GM21390 (cell line): ENCODE measurements around the gene RCAN3.
A peak's percentile ranks its signal among the peaks of the same experiment; 100 is the strongest.
"Not testable (repeated sequence)": the region's sequence is repeated elsewhere in the genome, so short reads cannot be mapped to it uniquely, and the experiment has no call there.

Source experiments
- ATAC-seq: cut with Tn5 transposase; IDR thresholded peaks from one replicate; pipeline ENCODE4 v1.9.1; 2021; ENCODE audit not compliant: unreplicated experiment

RCAN3 gene

GRCh38 chr1:24508911-24509310 is 6.3 kb downstream of the RCAN3 start:
- no peak for ATAC-seq

DNA sequence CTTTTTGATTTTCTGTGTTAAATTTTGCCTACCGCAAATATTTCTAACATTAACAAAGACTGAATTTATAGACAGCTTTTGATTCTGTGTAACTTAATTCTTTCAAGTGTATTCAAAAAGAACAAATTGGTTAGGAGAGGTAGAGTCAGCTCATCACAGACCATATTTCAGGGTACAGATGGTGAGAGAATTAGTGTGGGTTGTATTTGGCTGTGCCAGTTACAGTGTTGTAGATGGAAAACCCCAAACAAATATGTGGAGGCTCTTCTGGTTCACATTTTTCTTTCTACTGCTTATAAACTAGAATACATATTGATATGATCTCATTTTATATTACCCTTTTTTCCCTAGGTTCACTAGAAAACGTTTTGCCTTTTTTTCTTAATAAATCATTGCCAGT is 11.1 kb downstream of the RCAN3 start:
- ATAC-seq, result no peak

DNA sequence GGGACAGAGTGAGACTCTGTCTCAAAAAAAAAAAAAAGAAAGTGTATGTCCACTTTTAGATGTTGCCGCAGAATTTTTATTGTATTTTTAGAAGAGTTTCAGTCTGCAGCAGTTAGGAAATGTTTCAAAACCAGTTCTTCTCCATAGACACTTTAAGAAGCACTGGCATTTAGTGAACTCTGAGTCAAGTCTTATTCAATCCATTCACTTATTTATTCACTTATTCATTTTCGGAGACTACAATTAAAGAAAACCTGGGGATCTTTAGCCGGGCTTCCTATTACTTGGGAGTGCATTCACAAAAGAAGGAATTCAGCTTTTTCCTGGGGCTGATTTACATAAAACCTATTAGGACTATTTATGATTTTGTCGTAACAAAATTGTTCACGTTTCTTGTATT is 12.3 kb downstream of the RCAN3 start:
- no peak for ATAC-seq

DNA sequence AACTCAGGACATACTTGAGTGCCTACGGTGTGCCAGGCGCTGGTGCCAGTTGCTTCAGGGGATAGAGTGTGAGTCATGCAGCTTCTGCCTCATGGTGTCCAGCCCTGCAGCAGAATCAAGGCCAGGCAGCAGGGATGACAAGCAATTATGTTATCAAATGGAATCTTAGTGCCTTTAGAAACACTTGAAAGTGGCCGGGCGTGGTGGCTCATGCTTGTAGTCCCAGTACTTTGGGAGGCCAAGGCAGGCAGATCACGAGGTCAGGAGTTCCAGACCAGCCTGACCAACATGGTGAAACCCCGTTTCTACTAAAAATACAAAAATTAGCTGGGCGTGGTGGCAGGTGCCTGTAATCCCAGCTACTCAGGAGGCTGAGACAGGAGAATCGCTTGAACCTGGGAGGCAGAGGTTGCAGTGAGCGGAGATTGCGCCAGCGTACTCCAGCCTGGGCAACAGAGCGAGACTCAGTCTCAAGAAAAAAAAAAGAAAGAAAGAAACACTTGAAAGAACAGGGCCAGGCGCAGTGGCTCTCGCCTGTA is 13.1 kb downstream of the RCAN3 start:
- ATAC-seq, result not testable (repeated sequence)

DNA sequence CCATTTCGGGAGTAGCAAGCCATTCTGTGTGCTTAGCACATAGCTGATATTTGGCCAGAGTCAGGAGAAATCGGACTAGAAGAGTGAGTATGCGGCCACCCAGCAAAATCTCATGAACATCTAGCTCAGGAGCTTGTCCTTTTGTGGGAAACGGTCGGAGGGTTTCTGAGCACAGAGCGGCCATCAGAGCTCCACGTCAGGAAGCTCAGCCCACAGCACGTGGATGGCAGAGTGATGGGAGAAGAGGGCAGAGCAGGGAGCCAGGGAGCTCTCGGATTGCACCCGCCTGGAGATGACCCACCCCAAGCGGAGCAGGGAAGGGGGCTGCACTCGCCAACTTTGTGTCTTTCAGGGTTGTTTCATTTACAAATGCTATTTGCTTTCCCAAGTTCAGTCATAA is 13.9 kb downstream of the RCAN3 start:
- no peak for ATAC-seq

DNA sequence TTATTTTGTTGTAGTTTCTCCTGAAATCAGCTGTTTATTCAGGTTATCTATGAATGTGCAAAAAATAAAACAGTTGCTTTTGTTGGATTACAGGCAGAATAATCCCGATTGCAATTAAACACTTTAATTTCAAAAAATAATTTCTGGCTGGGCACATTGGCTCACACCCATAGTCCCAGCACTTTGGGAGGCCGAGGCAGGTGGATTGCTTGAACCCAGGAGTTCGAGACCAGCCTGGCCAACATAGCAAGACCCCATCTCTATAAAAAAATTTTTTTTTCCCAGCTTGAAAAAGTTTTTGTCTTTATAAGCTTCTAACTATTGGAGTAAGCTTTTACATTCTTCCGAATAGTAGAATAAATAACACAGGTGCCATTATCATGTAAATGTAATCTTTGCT is 15.3 kb downstream of the RCAN3 start:
- no peak for ATAC-seq

DNA sequence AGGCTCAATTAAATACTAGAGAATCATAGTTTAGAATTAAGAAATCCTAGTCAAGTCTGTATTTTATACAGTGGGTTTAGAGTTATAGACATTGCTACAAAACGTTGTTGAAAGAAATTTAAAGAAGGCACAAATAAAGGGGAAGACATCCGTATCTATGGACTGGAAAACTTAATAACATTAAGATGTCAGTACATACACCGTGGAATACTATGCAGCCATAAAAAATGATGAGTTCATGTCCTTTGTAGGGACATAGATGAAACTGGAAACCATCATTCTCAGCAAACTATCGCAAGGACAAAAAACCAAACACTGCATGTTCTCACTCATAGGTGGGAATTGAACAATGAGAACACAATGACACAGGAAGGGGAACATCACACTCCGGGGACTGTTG is 17.6 kb downstream of the RCAN3 start:
- not testable (repeated sequence) for ATAC-seq

- no peak for ATAC-seq
Measured at GRCh38 chr1:24525606-24526005, 23.0 kb downstream of the RCAN3 start.

DNA sequence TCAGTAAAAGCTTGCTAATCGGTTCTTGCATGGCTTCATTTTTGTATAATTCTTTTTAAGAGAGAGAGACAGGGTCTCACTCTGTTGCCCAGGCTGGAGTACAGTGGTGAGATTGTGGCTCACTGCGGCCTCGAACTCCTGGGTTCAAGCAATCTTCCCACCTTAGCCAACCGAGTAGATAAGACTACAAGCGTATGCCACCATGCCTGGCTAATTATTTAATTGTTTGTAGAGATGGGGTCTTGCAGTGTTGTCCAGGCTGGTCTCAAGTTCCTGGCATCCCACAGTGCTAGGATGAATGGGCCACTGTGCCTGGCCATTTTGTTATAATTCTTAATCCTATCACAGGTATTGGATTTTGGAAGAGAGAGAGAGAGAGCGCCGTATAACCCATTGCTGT is 23.4 kb downstream of the RCAN3 start:
- no peak for ATAC-seq

GRCh38 chr1:24526940-24527542 is 24.4 kb downstream of the RCAN3 start:
- no peak for ATAC-seq

DNA sequence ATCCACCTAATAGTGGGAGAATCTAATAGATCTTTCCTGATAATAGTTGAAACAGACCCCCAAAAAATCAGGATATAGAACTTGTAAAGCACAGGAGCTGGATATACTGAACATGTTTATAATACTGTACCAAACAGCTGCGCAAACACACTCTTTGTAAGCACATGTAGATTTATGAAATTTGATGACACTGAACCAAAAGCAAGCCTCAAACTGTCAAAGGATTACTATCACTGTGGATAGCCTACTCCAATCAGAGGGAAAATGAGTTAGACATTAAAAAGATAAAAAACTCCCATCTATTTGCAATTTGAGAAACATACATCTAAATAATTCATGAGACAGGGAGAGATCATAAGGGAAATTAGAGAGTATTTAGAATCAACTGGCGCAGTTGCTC is 26.1 kb downstream of the RCAN3 start:
- no peak for ATAC-seq

DNA sequence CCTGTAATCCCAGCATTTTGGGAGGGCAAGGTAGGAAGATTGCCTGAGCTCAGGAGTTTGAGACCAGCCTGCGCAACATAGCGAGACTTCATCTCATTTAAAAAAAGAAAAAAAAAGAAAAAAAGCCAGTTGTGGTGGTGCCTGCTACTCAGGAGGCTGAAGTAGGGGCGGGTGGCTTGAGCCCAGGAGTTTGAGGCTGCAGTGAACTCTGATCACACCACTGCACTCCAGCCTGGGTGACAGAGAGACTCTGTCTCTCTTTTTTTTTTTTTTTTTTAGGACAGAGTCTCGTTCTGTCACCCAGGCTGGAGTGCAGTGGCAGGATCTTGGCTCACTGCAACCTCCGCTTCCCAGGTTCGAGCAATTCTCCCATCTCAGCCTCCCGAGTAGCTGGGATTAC is 26.7 kb downstream of the RCAN3 start:
- not testable (repeated sequence) for ATAC-seq

- ATAC-seq, result peak; percentile 48
Measured at GRCh38 chr1:24535021-24535424, 32.4 kb downstream of the RCAN3 start.

DNA sequence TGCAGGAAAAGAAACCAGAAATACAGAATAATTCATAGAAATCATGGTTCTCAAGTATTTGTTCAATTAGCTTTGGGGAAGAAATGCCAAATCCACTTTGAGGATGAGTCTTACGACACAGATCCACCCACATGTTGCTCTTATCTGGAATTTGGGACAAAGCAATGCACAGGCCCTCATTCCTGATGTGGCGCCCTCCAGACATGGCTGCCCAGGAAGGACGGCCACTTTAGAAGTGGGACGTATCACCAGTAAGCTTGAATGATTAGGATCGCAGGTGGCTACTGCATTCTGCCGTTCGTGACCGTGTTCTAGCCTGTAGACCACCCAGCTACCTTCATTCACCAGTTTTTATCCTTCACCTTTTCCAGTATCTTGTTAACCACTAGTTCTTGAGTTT is 33.1 kb downstream of the RCAN3 start:
- ATAC-seq, result no peak

- ATAC-seq, result peak; percentile 61
Measured at GRCh38 chr1:24536391-24536840, 33.8 kb downstream of the RCAN3 start.

DNA sequence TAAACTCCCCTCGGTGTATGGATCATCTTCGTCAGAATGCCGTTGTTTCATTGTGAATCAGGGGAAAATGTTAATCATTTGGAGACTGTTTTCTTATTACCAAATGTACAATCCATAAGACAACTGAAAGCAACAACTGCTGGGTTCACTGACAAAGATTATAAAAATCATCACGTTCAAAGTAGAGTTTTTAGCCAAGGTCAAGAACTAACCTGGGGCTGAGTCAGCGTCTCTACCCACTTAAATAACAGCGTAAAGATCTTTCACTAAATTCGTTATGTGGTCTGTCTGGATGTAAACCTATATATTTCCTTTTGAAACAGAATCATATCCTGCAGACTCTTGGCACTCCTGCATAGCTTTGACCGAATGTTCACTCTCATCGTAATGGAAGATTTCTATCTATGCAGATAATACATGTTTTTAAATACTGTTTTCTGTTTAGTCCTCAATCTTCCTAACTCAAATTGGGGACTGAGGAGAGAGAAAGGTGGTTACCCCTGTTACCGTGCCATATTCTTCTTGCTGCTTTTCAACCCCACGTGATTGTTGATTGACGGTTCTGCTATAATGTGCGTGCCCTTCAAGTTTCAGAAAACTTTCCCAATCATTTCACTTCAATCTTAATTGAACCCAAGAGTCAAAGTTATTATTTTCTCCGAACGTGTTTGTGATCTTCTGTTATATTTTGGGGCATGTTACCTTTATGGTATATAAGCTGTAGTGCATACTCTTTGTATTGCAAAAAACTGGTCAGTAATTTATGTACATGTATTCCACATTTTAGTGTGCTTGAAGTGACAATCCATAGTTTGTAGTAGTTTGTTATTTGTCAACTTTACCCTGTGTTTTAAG is 37.6 kb downstream of the RCAN3 start:
- ATAC-seq, result no peak

- no peak for ATAC-seq
Measured at GRCh38 chr1:24540906-24541710, 38.5 kb downstream of the RCAN3 start.

GRCh38 chr1:24541711-24542346 is 39.2 kb downstream of the RCAN3 start:
- no peak for ATAC-seq

- ATAC-seq, result no peak
Measured at GRCh38 chr1:24544239-24544638, 41.6 kb downstream of the RCAN3 start.

DNA sequence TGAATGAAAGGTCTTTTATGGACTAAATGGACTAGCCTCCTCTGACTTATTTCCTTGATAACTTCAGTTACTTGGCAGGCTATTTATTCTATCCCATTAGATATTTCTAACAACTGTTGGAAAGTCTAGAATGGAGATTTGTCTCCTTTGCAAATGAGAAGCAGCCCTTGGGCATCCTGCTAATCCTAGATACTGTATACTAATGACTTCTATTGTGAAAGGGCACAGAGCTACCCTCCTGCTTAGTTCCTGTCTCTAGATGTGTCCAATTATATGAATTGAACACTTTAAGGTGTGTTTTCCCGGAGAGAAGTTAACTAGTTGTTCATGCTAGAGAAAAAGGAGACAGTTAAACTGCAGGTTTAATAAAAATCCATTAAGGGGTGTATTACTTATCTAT is 43.0 kb downstream of the RCAN3 start:
- ATAC-seq, result no peak

DNA sequence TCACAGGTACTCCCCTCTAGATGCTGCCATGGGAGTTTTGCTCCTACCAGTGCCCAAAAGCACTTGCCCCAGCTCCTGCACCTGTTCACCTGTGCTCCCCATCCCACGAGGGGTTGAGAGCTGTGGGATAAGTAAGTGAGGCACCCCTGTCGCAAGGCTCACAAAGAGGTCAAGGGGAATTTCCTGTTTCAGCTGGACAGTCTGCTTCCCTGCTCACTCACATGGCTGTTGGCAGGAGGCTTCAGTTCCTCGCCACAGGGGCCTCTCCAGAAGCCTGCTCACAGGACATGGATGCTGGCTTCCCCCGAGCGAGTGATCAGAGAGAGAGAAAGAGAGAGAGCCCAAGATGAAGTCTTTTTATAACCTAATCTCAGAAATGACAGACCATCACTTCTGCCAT is 44.6 kb downstream of the RCAN3 start:
- ATAC-seq, result no peak
